Body of pancreas (tissue), 4 donors: ENCODE results near the gene ERBB3.

Experiments
- POLR2A ChIP-seq, 3 donors: fragments of 450-650 bp; IDR thresholded peaks; one replicate each; pipeline ENCODE4 v1.6.1; 2016; ENCODE audit warnings: antibody characterized with exemption in 3 of 3, mild to moderate bottlenecking in 2 of 3
- TF ChIP-seq, protein P1 (sequence below), 7 experiments: fragments of 450-650 bp in 4 of 7; fragments of 200-600 bp in 3 of 7; sonication (generic) in 3 of 7; IDR thresholded peaks; one replicate each; pipeline ENCODE4 v1.5.1; 2016 to 2019; ENCODE audit warnings: antibody characterized with exemption in 7 of 7

DNA sequence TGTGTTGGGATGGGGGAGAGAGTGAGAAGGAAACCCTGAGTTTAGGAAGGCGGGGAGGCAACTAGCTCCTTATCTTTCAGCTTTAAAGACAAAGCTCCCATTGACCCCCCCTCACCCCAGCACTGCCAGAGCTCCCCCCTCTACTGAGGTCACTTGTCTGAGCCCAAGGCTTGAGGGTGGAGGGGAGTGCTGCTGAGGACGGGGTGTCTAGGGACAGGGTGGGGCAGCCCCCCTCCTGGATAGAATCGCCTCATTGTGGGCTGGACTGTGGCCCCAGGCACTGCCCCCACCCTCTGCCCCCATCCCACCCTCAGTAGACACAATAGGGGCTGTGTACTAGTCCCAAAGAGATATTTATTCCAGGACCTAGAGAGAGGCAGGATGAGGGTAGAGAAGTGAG, 3.0 kb downstream of the ERBB3 start:
- TF ChIP-seq, protein P1, sequence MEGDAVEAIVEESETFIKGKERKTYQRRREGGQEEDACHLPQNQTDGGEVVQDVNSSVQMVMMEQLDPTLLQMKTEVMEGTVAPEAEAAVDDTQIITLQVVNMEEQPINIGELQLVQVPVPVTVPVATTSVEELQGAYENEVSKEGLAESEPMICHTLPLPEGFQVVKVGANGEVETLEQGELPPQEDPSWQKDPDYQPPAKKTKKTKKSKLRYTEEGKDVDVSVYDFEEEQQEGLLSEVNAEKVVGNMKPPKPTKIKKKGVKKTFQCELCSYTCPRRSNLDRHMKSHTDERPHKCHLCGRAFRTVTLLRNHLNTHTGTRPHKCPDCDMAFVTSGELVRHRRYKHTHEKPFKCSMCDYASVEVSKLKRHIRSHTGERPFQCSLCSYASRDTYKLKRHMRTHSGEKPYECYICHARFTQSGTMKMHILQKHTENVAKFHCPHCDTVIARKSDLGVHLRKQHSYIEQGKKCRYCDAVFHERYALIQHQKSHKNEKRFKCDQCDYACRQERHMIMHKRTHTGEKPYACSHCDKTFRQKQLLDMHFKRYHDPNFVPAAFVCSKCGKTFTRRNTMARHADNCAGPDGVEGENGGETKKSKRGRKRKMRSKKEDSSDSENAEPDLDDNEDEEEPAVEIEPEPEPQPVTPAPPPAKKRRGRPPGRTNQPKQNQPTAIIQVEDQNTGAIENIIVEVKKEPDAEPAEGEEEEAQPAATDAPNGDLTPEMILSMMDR (IDR thresholded peaks at IDR 0.05): no peak
- TF ChIP-seq POLR2A (IDR thresholded peaks at IDR 0.05): no peak
